ENCODE measurements around the gene LRRC15. TPM values are rescaled to one million over a fixed set of nuclear protein-coding genes. Genes with fewer than 3 reads are reported as not detected.
A peak's percentile ranks its signal among the peaks of the same experiment; 100 is the strongest.

LRRC15 gene
- total RNA-seq, 1 donor: 3.6 TPM

GRCh38 chr3:194357681-194358080 lies 11.9 kb downstream of the LRRC15 start:
- Histone ChIP-seq H3K4me2 (ENCODE audit: insufficient read depth, low read length) (no peak overlapping the region), H3K27me3 (ENCODE audit: insufficient read depth, low read length) (no peaks in the 10 kb centered on the region), H3K79me2 (ENCODE audit: insufficient read depth, low read length) (no peaks in the 10 kb centered on the region), H2AFZ (ENCODE audit: low read length) (no peak overlapping the region), H3K4me3 (ENCODE audit: insufficient read depth, low read length) (no peak overlapping the region), H4K20me1 (ENCODE audit: insufficient read depth, low read length) (no peaks in the 10 kb centered on the region), H3K4me1 (ENCODE audit: insufficient read depth, low read length) (no peaks in the 10 kb centered on the region), H3K36me3 (ENCODE audit: insufficient read depth, low read length) (no peaks in the 10 kb centered on the region), H3K27ac (ENCODE audit: low read depth, low read length) (no peak overlapping the region), H3K9me3 (ENCODE audit: low read depth, low read length) (no peaks in the 10 kb centered on the region)
- DNase-seq (ENCODE audit: insufficient read length, low spot score, missing footprints): peak; percentile 41
- TF ChIP-seq, protein P1, sequence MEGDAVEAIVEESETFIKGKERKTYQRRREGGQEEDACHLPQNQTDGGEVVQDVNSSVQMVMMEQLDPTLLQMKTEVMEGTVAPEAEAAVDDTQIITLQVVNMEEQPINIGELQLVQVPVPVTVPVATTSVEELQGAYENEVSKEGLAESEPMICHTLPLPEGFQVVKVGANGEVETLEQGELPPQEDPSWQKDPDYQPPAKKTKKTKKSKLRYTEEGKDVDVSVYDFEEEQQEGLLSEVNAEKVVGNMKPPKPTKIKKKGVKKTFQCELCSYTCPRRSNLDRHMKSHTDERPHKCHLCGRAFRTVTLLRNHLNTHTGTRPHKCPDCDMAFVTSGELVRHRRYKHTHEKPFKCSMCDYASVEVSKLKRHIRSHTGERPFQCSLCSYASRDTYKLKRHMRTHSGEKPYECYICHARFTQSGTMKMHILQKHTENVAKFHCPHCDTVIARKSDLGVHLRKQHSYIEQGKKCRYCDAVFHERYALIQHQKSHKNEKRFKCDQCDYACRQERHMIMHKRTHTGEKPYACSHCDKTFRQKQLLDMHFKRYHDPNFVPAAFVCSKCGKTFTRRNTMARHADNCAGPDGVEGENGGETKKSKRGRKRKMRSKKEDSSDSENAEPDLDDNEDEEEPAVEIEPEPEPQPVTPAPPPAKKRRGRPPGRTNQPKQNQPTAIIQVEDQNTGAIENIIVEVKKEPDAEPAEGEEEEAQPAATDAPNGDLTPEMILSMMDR (IDR thresholded peaks at IDR 0.05; ENCODE audit: extremely low read depth, low read depth, low read length): no peak

DNA sequence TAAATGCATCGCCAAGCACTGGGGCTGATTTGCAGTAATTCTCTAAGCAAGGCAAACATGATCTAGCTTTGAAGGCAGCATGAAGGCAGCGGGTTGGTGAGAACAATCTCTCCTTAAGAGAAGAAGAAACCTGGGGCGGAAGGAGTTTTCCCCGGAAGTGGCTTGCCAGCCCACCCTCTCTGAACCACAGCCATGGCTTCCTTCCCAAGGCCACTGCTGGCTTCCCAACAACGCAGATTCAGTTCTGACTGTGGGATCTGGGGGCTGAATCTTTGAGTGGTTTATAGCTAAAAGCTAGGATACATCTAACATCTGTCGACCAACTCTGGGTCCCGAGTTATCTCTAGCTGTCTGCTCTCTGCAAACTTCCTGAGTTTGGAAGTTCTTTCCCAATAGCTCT lies 14.2 kb downstream of the LRRC15 start:
- no peaks in the 10 kb centered on the region for H3K27me3 ChIP-seq (ENCODE audit: insufficient read depth, low read length)
- H3K4me3 ChIP-seq (ENCODE audit: insufficient read depth, low read length): no peak overlapping the region
- no peaks in the 10 kb centered on the region for H3K9me3 ChIP-seq (ENCODE audit: low read depth, low read length)
- TF ChIP-seq, protein P1 (IDR thresholded peaks at IDR 0.05; ENCODE audit: extremely low read depth, low read depth, low read length): no peak
- no peak for DNase-seq (ENCODE audit: insufficient read length, low spot score, missing footprints)
- H3K4me2 ChIP-seq (ENCODE audit: insufficient read depth, low read length): no peak overlapping the region
- no peaks in the 10 kb centered on the region for H3K36me3 ChIP-seq (ENCODE audit: insufficient read depth, low read length)
- peak overlapping the region; percentile 60 for H2AFZ ChIP-seq (ENCODE audit: low read length)
- no peak overlapping the region for H3K27ac ChIP-seq (ENCODE audit: low read depth, low read length)
- H4K20me1 ChIP-seq (ENCODE audit: insufficient read depth, low read length): no peaks in the 10 kb centered on the region
- no peaks in the 10 kb centered on the region for H3K79me2 ChIP-seq (ENCODE audit: insufficient read depth, low read length)
- H3K4me1 ChIP-seq (ENCODE audit: insufficient read depth, low read length): no peaks in the 10 kb centered on the region

- Histone ChIP-seq H3K4me1 (ENCODE audit: insufficient read depth, low read length) (no peaks in the 10 kb centered on the region), H3K4me2 (ENCODE audit: insufficient read depth, low read length) (no peak overlapping the region)
Measured at GRCh38 chr3:194354315-194354714, 15.2 kb downstream of the LRRC15 start.

GRCh38 chr3:194352667-194353246 lies 16.8 kb downstream of the LRRC15 start:
- Histone ChIP-seq H3K4me2 (ENCODE audit: insufficient read depth, low read length) (no peak overlapping the region), H3K79me2 (ENCODE audit: insufficient read depth, low read length) (no peaks in the 10 kb centered on the region), H3K4me1 (ENCODE audit: insufficient read depth, low read length) (no peaks in the 10 kb centered on the region), H2AFZ (ENCODE audit: low read length) (no peak overlapping the region), H4K20me1 (ENCODE audit: insufficient read depth, low read length) (no peaks in the 10 kb centered on the region), H3K27ac (ENCODE audit: low read depth, low read length) (no peak overlapping the region), H3K9me3 (ENCODE audit: low read depth, low read length) (no peaks in the 10 kb centered on the region), H3K4me3 (ENCODE audit: insufficient read depth, low read length) (no peak overlapping the region), H3K27me3 (ENCODE audit: insufficient read depth, low read length) (no peaks in the 10 kb centered on the region), H3K36me3 (ENCODE audit: insufficient read depth, low read length) (no peaks in the 10 kb centered on the region)
- DNase-seq (ENCODE audit: insufficient read length, low spot score, missing footprints): no peak
- TF ChIP-seq, protein P1 (IDR thresholded peaks at IDR 0.05; ENCODE audit: extremely low read depth, low read depth, low read length): no peak

More at GRCh38 chr3:194354315-194354714, 15.2 kb downstream of the LRRC15 start:
- Histone ChIP-seq H2AFZ (ENCODE audit: low read length) (no peak overlapping the region), H3K36me3 (ENCODE audit: insufficient read depth, low read length) (no peaks in the 10 kb centered on the region), H3K9me3 (ENCODE audit: low read depth, low read length) (no peaks in the 10 kb centered on the region), H3K4me3 (ENCODE audit: insufficient read depth, low read length) (no peak overlapping the region), H4K20me1 (ENCODE audit: insufficient read depth, low read length) (no peaks in the 10 kb centered on the region), H3K27ac (ENCODE audit: low read depth, low read length) (no peak overlapping the region), H3K27me3 (ENCODE audit: insufficient read depth, low read length) (no peaks in the 10 kb centered on the region), H3K79me2 (ENCODE audit: insufficient read depth, low read length) (no peaks in the 10 kb centered on the region)
- DNase-seq (ENCODE audit: insufficient read length, low spot score, missing footprints): no peak
- TF ChIP-seq, protein P1 (IDR thresholded peaks at IDR 0.05; ENCODE audit: extremely low read depth, low read depth, low read length): no peak
